DMS 273 treated with DMSO at 0.1 percent for 48 hours (cell line): Measurements from ENCODE around the gene SHISA5.
"Not testable (repeated sequence)": the region's sequence is repeated elsewhere in the genome, so short reads cannot be mapped to it uniquely, and the experiment has no call there.

ENCODE experiments used
- DNase-seq: peaks from one replicate; lab custom pipeline; 2025; lab: John Stamatoyannopoulos, UW

Gene SHISA5

GRCh38 chr3:48504051-48504946 lies at the start of gene SHISA5:
Gene SHISA5 (minus strand): TSS chr3:48504174. CDS start chr3:48504094, 80 bp downstream.
- no peak for DNase-seq

GRCh38 chr3:48553361-48553760 lies 49.4 kb upstream of the SHISA5 start:
- DNase-seq = no peak

- DNase-seq = no peak
Observed at GRCh38 chr3:48552111-48552951, 48.4 kb upstream of the SHISA5 start.

GRCh38 chr3:48551651-48552050 lies 47.7 kb upstream of the SHISA5 start:
- not testable (repeated sequence) for DNase-seq

GRCh38 chr3:48548729-48549705 lies 45.0 kb upstream of the SHISA5 start:
- no peak for DNase-seq

- DNase-seq = no peak
Observed at GRCh38 chr3:48548126-48548525, 44.2 kb upstream of the SHISA5 start.

- no peak for DNase-seq
Observed at GRCh38 chr3:48546203-48546829, 42.3 kb upstream of the SHISA5 start.

- DNase-seq = no peak
Observed at GRCh38 chr3:48544141-48544540, 40.2 kb upstream of the SHISA5 start.

- DNase-seq = peak; percentile 70
Observed at GRCh38 chr3:48543271-48543866, 39.4 kb upstream of the SHISA5 start.

GRCh38 chr3:48538451-48538850 lies 34.5 kb upstream of the SHISA5 start:
- DNase-seq = no peak

GRCh38 chr3:48536785-48537184 lies 32.8 kb upstream of the SHISA5 start:
- DNase-seq = no peak

GRCh38 chr3:48536116-48536515 lies 32.1 kb upstream of the SHISA5 start:
- DNase-seq = no peak

- no peak for DNase-seq
Observed at GRCh38 chr3:48535578-48535977, 31.6 kb upstream of the SHISA5 start.

GRCh38 chr3:48532977-48533337 lies 29.0 kb upstream of the SHISA5 start:
- no peak for DNase-seq

GRCh38 chr3:48532271-48532976 lies 28.4 kb upstream of the SHISA5 start:
- DNase-seq = no peak

GRCh38 chr3:48530701-48531100 lies 26.7 kb upstream of the SHISA5 start:
- not testable (repeated sequence) for DNase-seq

- no peak for DNase-seq
Observed at GRCh38 chr3:48528754-48529153, 24.8 kb upstream of the SHISA5 start.

- no peak for DNase-seq
Observed at GRCh38 chr3:48528048-48528447, 24.1 kb upstream of the SHISA5 start.

- DNase-seq = no peak
Observed at GRCh38 chr3:48524970-48525369, 21.0 kb upstream of the SHISA5 start.

- DNase-seq = no peak
Observed at GRCh38 chr3:48521635-48522034, 17.7 kb upstream of the SHISA5 start.
